Sigmoid colon (tissue), 7 donors: ENCODE measurements around the gene TOMM20. TPM values are rescaled to one million over a fixed set of nuclear protein-coding genes. Genes with fewer than 3 reads are reported as not detected.

ENCODE experiments used
- DNase-seq: peaks from one replicate; pipeline ENCODE4 v3.0.0-alpha.2; 2019
- H3K27ac ChIP-seq, 4 donors: fragments of 200-600 bp; sonication (generic); one replicate each; pipeline ENCODE4 v1.5.1; 2016 to 2019; ENCODE audit warnings: mild to moderate bottlenecking in 1 of 4
- H3K27me3 ChIP-seq, 3 donors: fragments of 200-600 bp; sonication (generic); one replicate each; pipeline ENCODE4 v1.5.1; 2019; ENCODE audit warnings: mild to moderate bottlenecking in 1 of 3
- H3K36me3 ChIP-seq, 4 donors: fragments of 200-600 bp; sonication (generic); one replicate each; pipeline ENCODE4 v1.5.1; 2016 to 2019
- H3K4me1 ChIP-seq, 4 donors: fragments of 200-600 bp; sonication (generic); one replicate each; pipeline ENCODE4 v1.5.1; 2017 to 2019
- H3K4me3 ChIP-seq, 4 donors: fragments of 200-600 bp; sonication (generic); one replicate each; pipeline ENCODE4 v1.5.1; 2017 to 2019; ENCODE audit warnings: mild to moderate bottlenecking in 2 of 4, moderate library complexity in 1 of 4
- H3K9me3 ChIP-seq, 4 donors: fragments of 200-600 bp in 3 of 4; sonication (generic) in 3 of 4; one replicate each; pipeline versions ENCODE4 v1.5.1 to v1.6.1; 2013 to 2019
- CTCF ChIP-seq, 4 experiments: fragments of 450-650 bp in 3 of 4; fragments of 200-600 bp in 1 of 4; IDR thresholded peaks; one replicate each; pipeline ENCODE4 v1.5.1; 2016 to 2019; ENCODE audit warnings: antibody characterized with exemption in 4 of 4, mild to moderate bottlenecking in 3 of 4, moderate library complexity in 2 of 4
- EP300 ChIP-seq, 4 donors: sonication (generic); formaldehyde crosslinking; IDR thresholded peaks; one replicate each; pipeline ENCODE4 v1.6.1; 2017; ENCODE audit warnings: antibody characterized with exemption in 4 of 4
- POLR2A ChIP-seq, 2 donors: fragments of 450-650 bp; IDR thresholded peaks; one replicate each; pipeline ENCODE4 v1.6.1; 2016; ENCODE audit warnings: antibody characterized with exemption in 2 of 2, mild to moderate bottlenecking in 2 of 2, moderate library complexity in 2 of 2
- POLR2AphosphoS5 ChIP-seq, 4 donors: sonication (generic); formaldehyde crosslinking; IDR thresholded peaks; one replicate each; pipeline ENCODE4 v1.6.1; 2017; ENCODE audit warnings: antibody characterized with exemption in 4 of 4
- WGBS, 2 donors: extraction: QIAGEN DNeasy Blood & Tissue Kit; methylation state at CpG; one replicate each; pipeline ENCODE4 v1.1.7; 2013; 5-methylcytosine and 5-hydroxymethylcytosine counted together
- intact Hi-C: fragments of 100-400 bp; cut with DNase I; formaldehyde crosslinking; loops from one replicate; pipeline ENCODE4 v1.15.1; 2023
- polyA plus RNA-seq, 3 donors: library from polyadenylated mRNA; stranded (reverse); fragments of 200-250 nt; gene quantifications; one replicate each; pipeline ENCODE4 v1.2.3, GENCODE V29; 2013
- total RNA-seq, 4 donors: library from RNA; depleted of rRNA; stranded (reverse); fragments of >200 nt; gene quantifications; one replicate each; pipeline ENCODE4 v1.1.0, GENCODE V29; 2016
- donor health status: healthy with polysubstance abuse.
- donor health status: Bipolar disorder and iron deficiency.
- donor health status: healthy.

TOMM20 gene
- total and polyA plus RNA-seq, 7 donors = 49.0 to 128 (median 79.3) TPM

DNA sequence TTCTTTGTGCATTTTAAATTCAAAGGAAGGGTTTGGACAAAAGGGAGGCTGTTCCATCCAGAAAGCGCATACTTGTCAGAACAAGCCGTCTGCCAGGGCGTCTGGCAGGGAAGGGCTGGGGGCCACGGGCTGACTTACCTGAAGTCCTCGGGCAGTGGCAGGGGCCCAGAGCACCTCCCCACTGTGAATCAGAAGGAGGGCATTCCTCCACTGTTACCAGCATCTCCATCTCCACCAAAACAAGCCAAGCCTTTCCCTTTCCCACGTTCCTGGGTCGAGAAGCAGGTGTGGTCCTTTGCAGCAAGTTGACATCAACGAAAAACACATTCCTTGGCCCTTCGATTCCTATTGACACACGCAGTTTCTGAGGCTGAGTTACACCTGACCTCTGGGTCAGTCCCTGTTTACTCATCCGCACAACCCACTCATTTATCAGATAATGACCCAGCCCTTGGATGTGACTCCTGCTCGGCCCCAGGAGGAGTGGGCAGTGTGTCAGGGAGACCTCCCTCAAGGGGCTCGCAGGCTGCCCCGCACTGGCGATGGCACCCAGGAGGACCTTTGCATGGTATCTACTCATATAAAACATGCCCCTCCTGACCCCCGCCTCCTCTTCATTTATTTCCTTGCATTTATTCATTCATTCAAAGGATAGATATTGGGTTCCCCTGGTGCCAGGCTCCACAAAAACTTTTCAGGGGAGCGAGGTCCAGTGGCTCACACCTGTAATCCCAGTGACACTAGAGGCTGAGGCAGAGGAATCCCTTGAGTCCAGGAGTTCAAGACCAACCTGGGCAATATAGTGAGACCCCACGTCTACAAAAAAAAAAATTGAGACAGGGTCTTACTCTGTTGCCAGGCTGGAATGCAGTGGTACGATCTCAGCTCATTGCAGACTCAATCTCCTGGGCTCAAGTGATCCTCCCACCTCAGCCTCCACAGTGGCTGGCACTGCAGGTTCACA is 60.2 kb downstream of the TOMM20 start:
- 46 to 74% methylated on average over 19 of the region's 19 CpGs for WGBS, 2 donors
- DNase-seq = no peak
- peak overlapping the region; percentile 46 to 64 (median 52) for H3K27ac ChIP-seq
- intact Hi-C loops = no loop called here
- H3K9me3 ChIP-seq = no peaks in the 10 kb centered on the region
- H3K4me3 ChIP-seq = no peak overlapping the region
- H3K4me1 ChIP-seq = peaks cover 0 to 28% (median 23%) of the 10 kb centered on the region in 4 donors
- H3K27me3 ChIP-seq = no peaks in the 10 kb centered on the region
- TF ChIP-seq POLR2AphosphoS5 (IDR thresholded peaks at IDR 0.05) (no peak), EP300 (IDR thresholded peaks at IDR 0.05) (no peak), POLR2A (IDR thresholded peaks at IDR 0.05) (no peak), CTCF (IDR thresholded peaks at IDR 0.05) (no peak)
- no peaks in the 10 kb centered on the region for H3K36me3 ChIP-seq

DNA sequence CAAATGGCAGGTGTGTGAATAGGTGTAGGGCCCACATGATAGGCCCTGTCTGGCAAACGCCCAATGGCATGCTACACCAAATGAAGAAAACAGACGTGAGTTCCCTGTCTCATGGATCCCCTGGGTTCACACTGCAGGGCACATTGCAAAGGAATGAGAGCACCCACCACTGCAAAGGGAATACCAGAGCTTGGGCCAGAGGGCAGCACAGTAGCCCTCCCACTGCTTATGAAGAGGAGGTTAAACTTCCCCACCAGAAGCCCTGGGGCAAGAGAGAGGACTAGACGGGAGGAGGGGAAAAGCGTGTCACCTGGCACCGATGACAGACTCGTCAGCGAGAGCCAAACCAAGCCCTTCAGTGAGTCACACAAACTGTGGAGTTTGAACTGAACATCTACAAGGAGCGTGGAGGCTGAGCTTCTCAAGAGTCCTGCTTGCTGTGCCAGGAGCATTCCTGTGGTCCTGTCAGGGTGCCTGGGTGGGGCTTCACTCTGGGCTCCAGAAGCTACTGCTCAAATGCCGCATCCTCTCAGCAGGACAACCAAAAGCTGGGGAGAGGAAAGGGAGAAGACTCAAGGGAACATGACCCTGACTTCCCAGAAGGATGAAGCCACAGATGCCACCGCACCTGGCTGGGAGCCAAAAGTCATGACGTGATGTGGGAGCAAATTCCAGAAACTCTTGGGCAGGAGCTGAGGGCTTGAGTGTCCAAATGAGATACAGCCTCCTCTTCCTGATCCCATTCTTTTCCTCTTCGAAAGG is 61.1 kb downstream of the TOMM20 start:
- Histone ChIP-seq H3K27ac (peak overlapping the region; percentile 46 to 64 (median 52)), H3K4me3 (no peak overlapping the region), H3K36me3 (no peaks in the 10 kb centered on the region), H3K9me3 (no peaks in the 10 kb centered on the region), H3K4me1 (peaks cover 0 to 27% (median 22%) of the 10 kb centered on the region in 4 donors), H3K27me3 (no peaks in the 10 kb centered on the region)
- intact Hi-C loops = no loop called here
- WGBS, 2 donors = 14 to 44% methylated on average over 12 of the region's 12 CpGs
- peak in 2 of 4 donors; percentile 1 to 8 for TF ChIP-seq EP300 (IDR thresholded peaks at IDR 0.05)
- no peak for TF ChIP-seq CTCF (IDR thresholded peaks at IDR 0.05)
- peak in 3 of 4 donors; percentile 60 to 74 (median 61) for TF ChIP-seq POLR2AphosphoS5 (IDR thresholded peaks at IDR 0.05)
- TF ChIP-seq POLR2A (IDR thresholded peaks at IDR 0.05) = no peak
- DNase-seq = peak; percentile 91

DNA sequence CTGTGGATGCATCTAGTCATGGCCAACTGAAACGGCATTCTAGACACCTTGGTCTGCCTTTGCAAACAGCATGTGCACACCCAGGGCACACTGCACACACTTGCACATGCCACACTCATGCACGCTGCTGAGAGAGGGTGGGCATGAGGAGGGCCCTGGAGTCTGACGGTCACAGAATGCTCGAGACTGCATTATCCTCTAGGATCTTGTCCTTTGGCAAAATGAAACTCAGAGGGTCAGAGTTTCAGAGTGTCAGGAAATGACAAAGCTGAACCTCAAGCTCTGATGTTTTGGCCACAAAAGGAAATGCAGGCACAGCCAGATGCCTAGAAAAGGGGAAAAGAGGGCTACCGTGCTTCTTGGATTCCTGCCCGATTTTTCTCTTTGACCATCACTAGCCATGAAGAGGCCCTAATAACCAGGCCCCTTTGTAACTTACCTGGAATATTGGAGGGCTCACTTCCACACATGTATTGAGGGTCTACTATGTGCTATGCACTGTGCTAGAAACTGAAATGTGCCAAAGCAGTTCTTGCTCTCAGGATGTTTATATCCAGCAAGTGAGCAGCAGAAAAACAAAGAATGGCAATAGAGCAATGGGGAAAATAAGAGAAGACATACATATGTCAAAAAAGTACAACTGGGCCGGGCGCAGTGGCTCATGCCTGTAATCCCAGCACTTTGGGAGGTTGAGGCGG is 65.4 kb downstream of the TOMM20 start:
- H3K4me1 ChIP-seq = peaks cover 0 to 12% (median 11%) of the 10 kb centered on the region in 4 donors
- 56 to 82% methylated on average over 9 of the region's 9 CpGs for WGBS, 2 donors
- H3K27ac ChIP-seq = peak overlapping the region in 2 of 4 donors; percentile 24 to 29
- no peaks in the 10 kb centered on the region for H3K27me3 ChIP-seq
- H3K9me3 ChIP-seq = no peaks in the 10 kb centered on the region
- H3K36me3 ChIP-seq = no peaks in the 10 kb centered on the region
- no peak overlapping the region for H3K4me3 ChIP-seq
- intact Hi-C loops = no loop called here
- TF ChIP-seq CTCF (IDR thresholded peaks at IDR 0.05) (no peak), EP300 (IDR thresholded peaks at IDR 0.05) (no peak), POLR2A (IDR thresholded peaks at IDR 0.05) (no peak), POLR2AphosphoS5 (IDR thresholded peaks at IDR 0.05) (no peak)
- DNase-seq = peak; percentile 50

DNA sequence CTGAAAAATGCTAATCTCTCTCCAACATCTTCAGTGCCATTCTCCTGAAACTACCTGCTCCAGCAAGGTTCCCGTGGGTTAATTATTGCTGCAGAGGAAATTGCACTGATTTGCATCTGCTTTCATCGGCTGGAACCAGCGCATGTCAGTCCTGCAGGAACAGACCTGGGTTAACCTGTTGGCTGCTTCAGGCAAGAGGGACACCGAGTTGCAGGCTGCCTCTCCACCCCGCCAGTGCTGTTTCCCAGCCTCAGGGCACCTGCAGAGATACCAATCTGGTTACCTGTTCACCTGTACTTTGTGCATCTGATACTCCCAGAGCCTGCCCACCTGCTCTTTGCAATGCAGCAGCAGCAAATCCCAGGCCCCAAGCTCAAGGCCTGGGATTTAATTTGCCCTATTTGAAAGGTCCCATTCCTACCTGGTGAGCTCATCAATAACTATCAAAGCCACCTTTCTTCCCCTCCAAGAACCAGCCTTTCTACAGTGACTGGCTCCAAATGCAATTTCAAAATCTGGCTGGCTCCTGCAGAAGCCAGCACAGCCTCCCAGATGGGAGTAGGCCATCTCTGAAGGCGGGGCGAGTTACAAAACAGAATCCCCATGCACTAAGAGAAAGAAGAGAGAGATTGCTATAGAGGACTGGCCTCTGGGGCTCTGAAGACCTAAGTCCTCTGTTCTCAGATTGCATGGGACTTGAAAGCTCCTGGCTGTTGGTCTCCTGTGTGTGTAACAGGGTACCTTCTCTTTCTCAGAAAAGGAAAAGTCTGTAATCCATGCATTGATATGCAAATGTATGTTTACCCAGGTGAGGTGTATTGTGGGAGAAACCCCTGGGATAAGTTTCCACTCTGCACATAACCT is 67.8 kb downstream of the TOMM20 start:
- 12 to 52% methylated on average over 7 of the region's 7 CpGs for WGBS, 2 donors
- Histone ChIP-seq H3K27ac (no peak overlapping the region), H3K4me1 (no peaks in the 10 kb centered on the region), H3K4me3 (no peak overlapping the region), H3K9me3 (no peaks in the 10 kb centered on the region), H3K27me3 (no peaks in the 10 kb centered on the region), H3K36me3 (no peaks in the 10 kb centered on the region)
- intact Hi-C loops = no loop called here
- TF ChIP-seq POLR2AphosphoS5 (IDR thresholded peaks at IDR 0.05) (no peak), CTCF (IDR thresholded peaks at IDR 0.05) (no peak)
- no peak for DNase-seq
